Activated CD4-positive, alpha-beta memory T cell treated with anti-CD3 and anti-CD28 coated beads, Interleukin-2, amount 10 ng/mL, durations not matched to agents 7 days and 5 days (primary cell): ENCODE measurements around the gene DDX3Y. TPM values are rescaled to one million over a fixed set of nuclear protein-coding genes. Genes with fewer than 3 reads are reported as not detected.

ENCODE experiments used
- total RNA-seq, 2 experiments: library from RNA; stranded (reverse); gene quantifications; one replicate each; pipeline ENCODE4 v1.2.3, GENCODE V29; 2021

DDX3Y gene
- total RNA-seq, 2 experiments from 2014 or later, result 97.1 to 102 TPM

Other genes starting within 250 kb of the DDX3Y start
- gene USP9Y, start 203.6 kb upstream of the DDX3Y start, total RNA-seq, result 10 to 100 TPM; 18.2 to 18.4 TPM